ENCODE measurements around the gene FAM171A2. TPM values are rescaled to one million over a fixed set of nuclear protein-coding genes. Genes with fewer than 3 reads are reported as not detected.
"Not testable (repeated sequence)": the region's sequence is repeated elsewhere in the genome, so short reads cannot be mapped to it uniquely, and the experiment has no call there.

Gene FAM171A2
- total RNA-seq, 1 donor from 2014 or later: 1.7 TPM

DNA sequence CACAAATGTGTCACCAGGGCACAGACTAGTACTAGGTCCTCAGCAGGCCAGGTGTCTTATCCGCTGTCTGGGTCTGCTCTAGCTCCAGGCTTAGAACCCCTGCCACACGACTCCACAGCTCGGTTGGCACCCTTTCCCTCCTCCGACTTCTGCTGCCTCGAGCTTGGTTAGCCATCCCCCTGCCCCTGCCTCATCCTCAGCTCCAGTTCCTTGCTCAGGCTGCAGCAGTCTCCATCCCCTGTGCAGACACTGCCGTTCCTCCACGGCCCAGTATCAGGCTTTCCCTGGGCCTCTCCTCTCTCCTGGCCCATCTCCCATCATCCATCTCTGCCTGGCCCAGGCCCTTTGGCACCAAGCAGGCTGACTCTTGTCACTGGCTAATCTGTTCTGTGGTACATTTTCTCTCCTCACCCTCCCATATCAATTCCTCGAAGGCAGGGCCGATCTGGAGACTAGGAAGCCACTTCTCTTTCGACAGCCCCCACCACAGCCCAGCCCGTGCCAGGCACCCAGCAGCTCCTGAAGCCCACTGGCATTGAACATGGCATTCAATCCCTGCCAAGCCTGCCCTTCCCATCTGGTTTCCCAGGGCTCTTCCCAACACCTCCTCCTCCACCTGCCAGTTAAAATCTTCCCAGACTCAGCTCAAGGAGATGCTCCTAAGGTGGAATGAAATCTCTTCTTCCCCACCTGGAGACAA lies 20.0 kb downstream of the FAM171A2 start:
- H3K27me3 ChIP-seq: no peaks in the 10 kb centered on the region
- TF ChIP-seq, protein P1, sequence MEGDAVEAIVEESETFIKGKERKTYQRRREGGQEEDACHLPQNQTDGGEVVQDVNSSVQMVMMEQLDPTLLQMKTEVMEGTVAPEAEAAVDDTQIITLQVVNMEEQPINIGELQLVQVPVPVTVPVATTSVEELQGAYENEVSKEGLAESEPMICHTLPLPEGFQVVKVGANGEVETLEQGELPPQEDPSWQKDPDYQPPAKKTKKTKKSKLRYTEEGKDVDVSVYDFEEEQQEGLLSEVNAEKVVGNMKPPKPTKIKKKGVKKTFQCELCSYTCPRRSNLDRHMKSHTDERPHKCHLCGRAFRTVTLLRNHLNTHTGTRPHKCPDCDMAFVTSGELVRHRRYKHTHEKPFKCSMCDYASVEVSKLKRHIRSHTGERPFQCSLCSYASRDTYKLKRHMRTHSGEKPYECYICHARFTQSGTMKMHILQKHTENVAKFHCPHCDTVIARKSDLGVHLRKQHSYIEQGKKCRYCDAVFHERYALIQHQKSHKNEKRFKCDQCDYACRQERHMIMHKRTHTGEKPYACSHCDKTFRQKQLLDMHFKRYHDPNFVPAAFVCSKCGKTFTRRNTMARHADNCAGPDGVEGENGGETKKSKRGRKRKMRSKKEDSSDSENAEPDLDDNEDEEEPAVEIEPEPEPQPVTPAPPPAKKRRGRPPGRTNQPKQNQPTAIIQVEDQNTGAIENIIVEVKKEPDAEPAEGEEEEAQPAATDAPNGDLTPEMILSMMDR (IDR thresholded peaks at IDR 0.05): no peak
- no peak overlapping the region for H3K27ac ChIP-seq
- intact Hi-C loops (cut with DNase I): loop anchor here (2.0 kb wide), 1 partner anchor 19 kb away; the partner anchor contains the start of gene SLC25A39
- H3K9me3 ChIP-seq: no peaks in the 10 kb centered on the region
- no peak for DNase-seq (ENCODE audit: low spot score in 2 of 2)
- peaks cover 6 to 10% of the 10 kb centered on the region in 2 donors for H3K4me1 ChIP-seq
- H3K36me3 ChIP-seq: no peaks in the 10 kb centered on the region
- H3K4me3 ChIP-seq: no peak overlapping the region

DNA sequence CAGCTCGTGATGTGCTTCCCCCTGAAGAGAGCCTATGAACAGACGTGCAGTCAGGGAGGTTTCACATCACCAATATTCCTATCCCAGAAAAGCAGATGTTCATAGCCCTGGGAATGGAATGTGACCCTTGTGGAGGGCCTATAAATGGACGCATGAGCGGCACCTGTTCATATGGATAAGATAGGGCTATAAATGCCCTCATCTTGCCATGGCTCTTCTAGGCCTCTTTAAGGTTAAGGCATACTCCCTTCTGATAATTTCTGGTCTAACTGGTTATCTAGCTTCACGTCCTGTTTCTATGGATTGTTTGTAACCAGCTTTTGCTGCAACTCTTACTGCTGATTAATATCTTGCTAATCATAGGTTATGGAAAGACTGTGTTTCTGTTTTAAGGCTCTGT lies 23.1 kb downstream of the FAM171A2 start:
- H3K9me3 ChIP-seq; H3K27ac ChIP-seq; H3K36me3 ChIP-seq; DNase-seq (ENCODE audit: low spot score in 2 of 2); H3K4me1 ChIP-seq; intact Hi-C loops (cut with DNase I); H3K4me3 ChIP-seq; H3K27me3 ChIP-seq: not testable (repeated sequence)

DNA sequence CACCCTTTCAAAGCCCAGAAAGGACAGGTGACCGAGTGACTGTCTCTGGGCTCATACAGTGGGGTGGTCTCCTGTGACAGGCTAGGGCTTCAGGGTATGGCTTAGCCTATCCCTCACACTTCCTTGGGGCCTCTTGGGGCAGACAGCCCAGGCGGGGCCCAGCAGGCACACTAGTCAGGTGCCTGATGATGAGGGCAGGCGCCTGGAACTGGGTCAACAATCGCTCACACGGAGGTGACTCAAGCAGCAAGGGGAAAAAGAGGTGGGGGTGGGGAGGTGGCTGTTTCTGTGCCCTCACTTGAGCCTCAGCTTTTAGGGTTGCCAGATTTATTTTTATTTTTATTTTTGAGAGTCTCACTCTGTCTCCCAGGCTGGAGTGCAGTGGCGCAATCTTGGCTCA lies 25.0 kb downstream of the FAM171A2 start:
- no peak for DNase-seq (ENCODE audit: low spot score in 2 of 2)
- no peaks in the 10 kb centered on the region for H3K36me3 ChIP-seq
- intact Hi-C loops (cut with DNase I): no loop called here
- H3K27ac ChIP-seq: no peak overlapping the region
- no peak overlapping the region for H3K4me3 ChIP-seq
- TF ChIP-seq, protein P1 (IDR thresholded peaks at IDR 0.05): no peak
- no peaks in the 10 kb centered on the region for H3K4me1 ChIP-seq
- H3K27me3 ChIP-seq: no peaks in the 10 kb centered on the region
- no peaks in the 10 kb centered on the region for H3K9me3 ChIP-seq

DNA sequence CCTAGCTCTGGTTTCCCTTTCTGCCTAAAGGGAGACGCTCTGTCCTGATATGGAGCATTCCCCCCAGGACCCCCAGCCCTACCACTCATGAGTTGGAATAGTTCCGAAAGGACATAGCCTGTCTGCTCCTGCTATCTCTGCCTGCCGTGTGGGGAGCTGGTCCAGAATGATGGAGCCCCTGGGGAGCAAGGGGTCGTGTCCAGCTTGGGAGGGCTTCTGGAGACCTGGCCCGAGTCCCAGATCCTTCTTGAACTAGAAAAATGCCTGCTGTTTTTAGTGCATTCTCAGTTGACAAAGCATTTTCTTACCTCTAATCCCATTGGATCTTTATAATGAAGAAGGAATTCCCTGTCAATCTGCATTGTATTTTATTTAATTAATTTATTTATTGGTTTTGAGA lies 27.7 kb downstream of the FAM171A2 start:
- intact Hi-C loops (cut with DNase I): no loop called here
- TF ChIP-seq, protein P1 (IDR thresholded peaks at IDR 0.05): no peak
- Histone ChIP-seq H3K27ac (no peak overlapping the region), H3K9me3 (no peaks in the 10 kb centered on the region), H3K4me3 (no peak overlapping the region), H3K36me3 (no peaks in the 10 kb centered on the region), H3K27me3 (no peaks in the 10 kb centered on the region), H3K4me1 (peaks cover 0 to 2% of the 10 kb centered on the region in 2 donors)
- no peak for DNase-seq (ENCODE audit: low spot score in 2 of 2)

DNA sequence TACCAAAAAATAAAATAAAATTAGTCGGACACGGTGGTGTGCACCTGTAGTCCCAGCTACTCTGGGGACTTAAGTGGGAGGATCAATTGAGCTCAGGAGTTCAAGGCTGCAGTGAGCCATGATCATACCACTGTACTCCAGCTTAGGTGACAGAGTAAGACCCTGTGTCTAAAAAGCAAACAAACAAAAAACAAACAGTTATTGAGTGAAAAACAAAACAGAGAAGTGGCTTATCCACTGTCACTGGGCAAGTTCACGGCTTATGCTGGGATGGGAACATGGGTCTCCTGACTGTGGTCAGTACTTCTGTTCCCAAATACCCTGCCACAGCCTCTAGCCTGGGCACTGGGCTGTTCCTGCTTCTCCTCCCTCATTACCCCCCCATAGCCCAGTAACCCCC lies 28.1 kb downstream of the FAM171A2 start:
- intact Hi-C loops (cut with DNase I): no loop called here
- Histone ChIP-seq H3K9me3 (no peaks in the 10 kb centered on the region), H3K4me3 (no peak overlapping the region), H3K36me3 (no peaks in the 10 kb centered on the region), H3K27ac (no peak overlapping the region), H3K27me3 (no peaks in the 10 kb centered on the region), H3K4me1 (peaks cover 0 to 4% of the 10 kb centered on the region in 2 donors)
- no peak for DNase-seq (ENCODE audit: low spot score in 2 of 2)
- TF ChIP-seq, protein P1 (IDR thresholded peaks at IDR 0.05): no peak

DNA sequence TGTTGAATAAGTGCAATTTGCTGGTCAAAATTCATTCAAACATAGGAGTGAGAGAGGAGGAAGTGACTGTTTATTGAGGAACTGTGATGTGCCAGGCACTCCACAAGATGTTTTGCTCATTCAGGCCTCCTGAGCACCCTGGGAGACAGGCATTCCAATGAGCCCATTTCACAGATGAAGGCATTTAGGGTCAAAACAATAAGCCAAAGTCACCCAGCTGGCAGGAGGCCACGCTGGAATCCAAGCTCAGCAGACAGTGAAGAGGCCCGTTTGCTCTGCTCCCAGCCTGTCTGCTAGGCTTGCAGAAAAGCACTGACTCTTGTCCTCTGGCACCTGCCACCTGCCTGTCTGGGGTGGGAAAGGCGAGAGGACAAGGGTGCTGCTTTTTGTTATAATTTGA lies 28.9 kb downstream of the FAM171A2 start:
- Histone ChIP-seq H3K27ac (no peak overlapping the region), H3K9me3 (no peaks in the 10 kb centered on the region), H3K27me3 (no peaks in the 10 kb centered on the region), H3K36me3 (no peaks in the 10 kb centered on the region), H3K4me1 (peaks cover 0 to 4% of the 10 kb centered on the region in 2 donors), H3K4me3 (no peak overlapping the region)
- DNase-seq (ENCODE audit: low spot score in 2 of 2): no peak
- TF ChIP-seq, protein P1 (IDR thresholded peaks at IDR 0.05): no peak
- intact Hi-C loops (cut with DNase I): no loop called here
